H9 (cell line): Measurements from ENCODE around the gene TTC28. TPM values are rescaled to one million over a fixed set of nuclear protein-coding genes. Genes with fewer than 3 reads are reported as not detected.

ENCODE experiments used
- DNase-seq: peaks from one replicate; pipeline ENCODE4 v3.0.0-alpha.2; 2017
- H2AFZ ChIP-seq: one replicate; pipeline ENCODE4 v1.6.1; 2013; ENCODE audit warnings: mild to moderate bottlenecking, low read length, control low read depth, moderate library complexity
- H2AK5ac ChIP-seq: 2 replicates; pipeline ENCODE4 v1.6.1; 2013; ENCODE audit warnings: low read length, control low read depth, mixed read lengths; ENCODE audit not compliant: insufficient read length
- H2BK120ac ChIP-seq: one replicate; pipeline ENCODE4 v1.6.1; 2013; ENCODE audit warnings: low read depth, mild to moderate bottlenecking, low read length, control low read depth, inconsistent platforms; ENCODE audit not compliant: poor library complexity, severe bottlenecking
- H2BK12ac ChIP-seq: 2 replicates; pipeline ENCODE4 v1.6.1; 2013; ENCODE audit warnings: low read length, control low read depth, mixed read lengths, low read depth; ENCODE audit not compliant: insufficient read length
- H2BK15ac ChIP-seq: 2 replicates; pipeline ENCODE4 v1.6.1; 2013; ENCODE audit warnings: low read depth, low read length, control low read depth
- H2BK20ac ChIP-seq: one replicate; pipeline ENCODE4 v1.6.1; 2013; ENCODE audit warnings: low read depth, mild to moderate bottlenecking, low read length, control low read depth, inconsistent platforms; ENCODE audit not compliant: poor library complexity, severe bottlenecking
- H2BK5ac ChIP-seq: 2 replicates; pipeline ENCODE4 v1.6.1; 2013; ENCODE audit warnings: low read length, control low read depth, mixed read lengths; ENCODE audit not compliant: insufficient read length
- H3K14ac ChIP-seq: 2 replicates; pipeline ENCODE4 v1.6.1; 2013; ENCODE audit warnings: low read length, control low read depth; ENCODE audit not compliant: insufficient read depth
- H3K18ac ChIP-seq: 2 replicates; pipeline ENCODE4 v1.6.1; 2013; ENCODE audit warnings: low read depth, mild to moderate bottlenecking, mixed read lengths, low read length, control low read depth; ENCODE audit not compliant: insufficient read length
- H3K23ac ChIP-seq: 2 replicates; pipeline ENCODE4 v1.6.1; 2013; ENCODE audit warnings: low read length, control low read depth, mixed read lengths, low read depth; ENCODE audit not compliant: insufficient read length
- H3K23me2 ChIP-seq: 2 replicates; pipeline ENCODE4 v1.6.1; 2013; ENCODE audit warnings: low read depth, mild to moderate bottlenecking, mixed read lengths, low read length, control low read depth; ENCODE audit not compliant: insufficient read length, poor library complexity, severe bottlenecking
- H3K27ac ChIP-seq: 2 replicates; pipeline ENCODE4 v1.5.1; 2013; ENCODE audit warnings: low read length, control low read depth, mixed read lengths, low read depth; ENCODE audit not compliant: insufficient read length
- H3K27me3 ChIP-seq: 2 replicates; pipeline ENCODE4 v1.6.1; 2013; ENCODE audit warnings: low read length, control low read depth, inconsistent platforms; ENCODE audit not compliant: insufficient read depth
- H3K4ac ChIP-seq: 2 replicates; pipeline ENCODE4 v1.6.1; 2013; ENCODE audit warnings: low read depth, mild to moderate bottlenecking, control low read depth, inconsistent platforms, low read length, moderate library complexity
- H3K4me1 ChIP-seq: 2 replicates; pipeline ENCODE4 v1.6.1; 2013; ENCODE audit warnings: low read length, control low read depth, inconsistent platforms; ENCODE audit not compliant: insufficient read depth
- H3K4me2 ChIP-seq: 2 replicates; pipeline ENCODE4 v1.6.1; 2013; ENCODE audit warnings: low read length, control low read depth, mixed read lengths; ENCODE audit not compliant: insufficient read length, insufficient read depth
- H3K56ac ChIP-seq: 2 replicates; pipeline ENCODE4 v1.6.1; 2013; ENCODE audit warnings: low read depth, mild to moderate bottlenecking, mixed read lengths, low read length, control low read depth; ENCODE audit not compliant: insufficient read length
- H3K79me1 ChIP-seq: 2 replicates; pipeline ENCODE4 v1.6.1; 2013; ENCODE audit warnings: low read depth, mild to moderate bottlenecking, moderate library complexity, low read length, control low read depth, inconsistent platforms; ENCODE audit not compliant: insufficient read depth, poor library complexity, severe bottlenecking
- H3K79me2 ChIP-seq: 2 replicates; pipeline ENCODE4 v1.6.1; 2013; ENCODE audit warnings: low read length, control low read depth, inconsistent platforms; ENCODE audit not compliant: insufficient read depth
- H3K9ac ChIP-seq: 2 replicates; pipeline ENCODE4 v1.6.1; 2013; ENCODE audit warnings: low read length, control low read depth, mixed read lengths; ENCODE audit not compliant: insufficient read length; ENCODE audit errors: extremely low read depth
- H3K9me3 ChIP-seq: one replicate; pipeline ENCODE4 v1.6.1; 2013; ENCODE audit warnings: low read depth, low read length, inconsistent platforms; ENCODE audit not compliant: control insufficient read depth
- H3T11ph ChIP-seq: one replicate; pipeline ENCODE4 v1.6.1; 2013; ENCODE audit warnings: mild to moderate bottlenecking, low read length, control low read depth, inconsistent platforms
- H4K20me1 ChIP-seq: one replicate; pipeline ENCODE4 v1.6.1; 2013; ENCODE audit not compliant: control insufficient read depth, insufficient read length, insufficient read depth
- H4K5ac ChIP-seq: 2 replicates; pipeline ENCODE4 v1.6.1; 2013; ENCODE audit warnings: low read depth, mild to moderate bottlenecking, mixed read lengths, low read length, control low read depth; ENCODE audit not compliant: insufficient read length
- H4K8ac ChIP-seq: replicated peaks from 2 replicates; pipeline ENCODE4 v1.6.1; 2013; ENCODE audit warnings: low read length, control low read depth, mixed read lengths, low read depth; ENCODE audit not compliant: insufficient read length
- H4K91ac ChIP-seq: 2 replicates; pipeline ENCODE4 v1.6.1; 2013; ENCODE audit warnings: low read depth, mild to moderate bottlenecking, moderate library complexity, mixed read lengths, low read length, control low read depth; ENCODE audit not compliant: insufficient read length
- H3K27ac Mint-ChIP-seq, 3 experiments: 2 replicates in 2 of 3; 3 replicates in 1 of 3; pipeline ENCODE4 v1.8.0; 2020 to 2021; ENCODE audit warnings: mixed read lengths in 3 of 3, mild to moderate bottlenecking in 1 of 3, moderate library complexity in 1 of 3
- H3K27me3 Mint-ChIP-seq: 2 replicates; pipeline ENCODE4 v1.8.0; 2021; ENCODE audit warnings: low read depth, mild to moderate bottlenecking, moderate library complexity, mixed read lengths
- H3K36me3 Mint-ChIP-seq, 3 experiments: 2 replicates in 2 of 3; 3 replicates in 1 of 3; pipeline ENCODE4 v1.8.0; 2020 to 2021; ENCODE audit warnings: low read depth in 3 of 3, mixed read lengths in 3 of 3; ENCODE audit not compliant: insufficient read depth in 1 of 3
- H3K4me1 Mint-ChIP-seq, 2 experiments: 2 replicates each; pipeline ENCODE4 v1.8.0; 2020; ENCODE audit warnings: mixed read lengths in 2 of 2
- H3K4me3 Mint-ChIP-seq, 2 experiments: 2 replicates in 1 of 2; 3 replicates in 1 of 2; pipeline ENCODE4 v1.8.0; 2020 to 2021; ENCODE audit warnings: mild to moderate bottlenecking in 2 of 2, mixed read lengths in 2 of 2, moderate library complexity in 1 of 2
- H3K9me3 Mint-ChIP-seq, 2 experiments: 2 replicates in 1 of 2; 3 replicates in 1 of 2; pipeline ENCODE4 v1.8.0; 2020; ENCODE audit warnings: mild to moderate bottlenecking in 2 of 2, mixed read lengths in 2 of 2, moderate library complexity in 1 of 2
- WGBS: extraction: QIAGEN DNeasy Blood & Tissue Kit; methylation state at CpG from one replicate; pipeline ENCODE4 v1.1.7; 2013; ENCODE audit warnings: missing lambda C conversion rate, low lambda C conversion rate, mixed read lengths; ENCODE audit not compliant: insufficient read length; ENCODE audit errors: extremely low coverage; 5-methylcytosine and 5-hydroxymethylcytosine counted together
- total RNA-seq: library from RNA; stranded (reverse); gene quantifications from 2 replicates; pipeline ENCODE4 v1.2.1, GENCODE V29; 2021
- TF ChIP-seq, protein P1 (sequence below): fragments of 200-600 bp; sonication (generic); conservative IDR thresholded peaks from 3 replicates; pipeline ENCODE4 v1.8.0; 2021; ENCODE audit warnings: antibody characterized with exemption, mild to moderate bottlenecking

The TTC28 gene
- total RNA-seq, 1 experiment from 2014 or later = 13.6 TPM

GRCh38 chr22:28608546-28608945 lies 71.1 kb downstream of the TTC28 start:
- H3K9me3 Mint-ChIP-seq = peaks cover 0 to 3% of the 10 kb centered on the region in 2 experiments; a peak in 1 of 5 replicates
- WGBS = no CpG with 5 or more reads among the region's 2 CpGs

More at GRCh38 chr22:28608546-28608945, 71.1 kb downstream of the TTC28 start:
- Histone ChIP-seq H2BK12ac (no peak overlapping the region), H3K79me1 (no peaks in the 10 kb centered on the region), H3K56ac (no peak overlapping the region), H2BK15ac (no peak overlapping the region), H3K9me3 (no peaks in the 10 kb centered on the region), H3K79me2 (no peaks in the 10 kb centered on the region), H2AFZ (no peak overlapping the region), H4K20me1 (no peaks in the 10 kb centered on the region), H3T11ph (no peak overlapping the region), H3K27ac (no peak overlapping the region), H3K18ac (no peak overlapping the region), H2BK20ac (no peak overlapping the region), H4K5ac (no peak overlapping the region), H3K4ac (no peak overlapping the region), H3K9ac (no peak overlapping the region), H2AK5ac (no peak overlapping the region), H4K91ac (no peak overlapping the region), H4K8ac (no peak overlapping the region), H3K23me2 (no peaks in the 10 kb centered on the region), H3K4me1 (no peaks in the 10 kb centered on the region; the same call in 1 of the 2 replicates), H3K4me2 (no peak overlapping the region), H3K23ac (no peak overlapping the region), H2BK120ac (no peak overlapping the region), H3K27me3 (no peaks in the 10 kb centered on the region), H3K14ac (no peak overlapping the region), H2BK5ac (no peak overlapping the region)
- Mint-ChIP-seq H3K4me1 (peaks cover 17% of the 10 kb centered on the region in 2 experiments), H3K27ac (peak overlapping the region in 2 of 3 experiments; percentile 76 to 80; a peak in 5 of 7 replicates), H3K4me3 (no peak overlapping the region), H3K36me3 (no peaks in the 10 kb centered on the region), H3K27me3 (no peaks in the 10 kb centered on the region)
- TF ChIP-seq, protein P1, sequence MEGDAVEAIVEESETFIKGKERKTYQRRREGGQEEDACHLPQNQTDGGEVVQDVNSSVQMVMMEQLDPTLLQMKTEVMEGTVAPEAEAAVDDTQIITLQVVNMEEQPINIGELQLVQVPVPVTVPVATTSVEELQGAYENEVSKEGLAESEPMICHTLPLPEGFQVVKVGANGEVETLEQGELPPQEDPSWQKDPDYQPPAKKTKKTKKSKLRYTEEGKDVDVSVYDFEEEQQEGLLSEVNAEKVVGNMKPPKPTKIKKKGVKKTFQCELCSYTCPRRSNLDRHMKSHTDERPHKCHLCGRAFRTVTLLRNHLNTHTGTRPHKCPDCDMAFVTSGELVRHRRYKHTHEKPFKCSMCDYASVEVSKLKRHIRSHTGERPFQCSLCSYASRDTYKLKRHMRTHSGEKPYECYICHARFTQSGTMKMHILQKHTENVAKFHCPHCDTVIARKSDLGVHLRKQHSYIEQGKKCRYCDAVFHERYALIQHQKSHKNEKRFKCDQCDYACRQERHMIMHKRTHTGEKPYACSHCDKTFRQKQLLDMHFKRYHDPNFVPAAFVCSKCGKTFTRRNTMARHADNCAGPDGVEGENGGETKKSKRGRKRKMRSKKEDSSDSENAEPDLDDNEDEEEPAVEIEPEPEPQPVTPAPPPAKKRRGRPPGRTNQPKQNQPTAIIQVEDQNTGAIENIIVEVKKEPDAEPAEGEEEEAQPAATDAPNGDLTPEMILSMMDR = no peak
- DNase-seq = no peak
